GM12864 (cell line): ENCODE measurements around the gene RNF220.

Experiments
- DNase-seq: peaks from one replicate; pipeline ENCODE4 v3.0.0-alpha.2; 2011; ENCODE audit warnings: low read depth
- H3K4me3 ChIP-seq: 2 replicates; pipeline ENCODE4 v1.5.1; 2011; ENCODE audit warnings: mild to moderate bottlenecking, low read depth, low read length, control low read depth
- TF ChIP-seq, protein P1 (sequence below): IDR thresholded peaks from 2 replicates; pipeline ENCODE4 v1.5.1; 2011; ENCODE audit warnings: low read depth, mild to moderate bottlenecking, moderate library complexity, low read length, control low read depth, inconsistent platforms; ENCODE audit errors: missing control alignments

Gene RNF220

DNA sequence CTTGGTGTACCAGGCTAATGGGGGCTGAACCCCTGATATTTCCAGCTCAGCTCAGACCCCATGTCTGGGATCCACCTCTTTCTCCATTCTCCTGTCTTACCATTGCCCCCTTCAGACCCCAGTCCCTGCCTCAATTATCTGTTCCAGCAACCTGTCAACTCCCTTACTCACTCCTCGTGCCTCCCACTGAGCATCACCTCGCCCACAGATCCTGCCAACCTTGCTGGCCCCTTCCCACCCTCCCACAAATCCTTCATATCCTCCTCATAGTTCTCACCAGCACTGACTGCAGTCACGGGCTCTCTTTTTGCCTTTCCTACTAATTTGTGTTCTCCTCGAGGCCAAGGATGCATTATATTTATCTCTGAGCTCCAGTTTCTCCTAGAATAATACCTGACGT is 206.4 kb downstream of the RNF220 start:
- no peak for DNase-seq
- TF ChIP-seq, protein P1, sequence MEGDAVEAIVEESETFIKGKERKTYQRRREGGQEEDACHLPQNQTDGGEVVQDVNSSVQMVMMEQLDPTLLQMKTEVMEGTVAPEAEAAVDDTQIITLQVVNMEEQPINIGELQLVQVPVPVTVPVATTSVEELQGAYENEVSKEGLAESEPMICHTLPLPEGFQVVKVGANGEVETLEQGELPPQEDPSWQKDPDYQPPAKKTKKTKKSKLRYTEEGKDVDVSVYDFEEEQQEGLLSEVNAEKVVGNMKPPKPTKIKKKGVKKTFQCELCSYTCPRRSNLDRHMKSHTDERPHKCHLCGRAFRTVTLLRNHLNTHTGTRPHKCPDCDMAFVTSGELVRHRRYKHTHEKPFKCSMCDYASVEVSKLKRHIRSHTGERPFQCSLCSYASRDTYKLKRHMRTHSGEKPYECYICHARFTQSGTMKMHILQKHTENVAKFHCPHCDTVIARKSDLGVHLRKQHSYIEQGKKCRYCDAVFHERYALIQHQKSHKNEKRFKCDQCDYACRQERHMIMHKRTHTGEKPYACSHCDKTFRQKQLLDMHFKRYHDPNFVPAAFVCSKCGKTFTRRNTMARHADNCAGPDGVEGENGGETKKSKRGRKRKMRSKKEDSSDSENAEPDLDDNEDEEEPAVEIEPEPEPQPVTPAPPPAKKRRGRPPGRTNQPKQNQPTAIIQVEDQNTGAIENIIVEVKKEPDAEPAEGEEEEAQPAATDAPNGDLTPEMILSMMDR: no peak
- H3K4me3 ChIP-seq: no peak overlapping the region

DNA sequence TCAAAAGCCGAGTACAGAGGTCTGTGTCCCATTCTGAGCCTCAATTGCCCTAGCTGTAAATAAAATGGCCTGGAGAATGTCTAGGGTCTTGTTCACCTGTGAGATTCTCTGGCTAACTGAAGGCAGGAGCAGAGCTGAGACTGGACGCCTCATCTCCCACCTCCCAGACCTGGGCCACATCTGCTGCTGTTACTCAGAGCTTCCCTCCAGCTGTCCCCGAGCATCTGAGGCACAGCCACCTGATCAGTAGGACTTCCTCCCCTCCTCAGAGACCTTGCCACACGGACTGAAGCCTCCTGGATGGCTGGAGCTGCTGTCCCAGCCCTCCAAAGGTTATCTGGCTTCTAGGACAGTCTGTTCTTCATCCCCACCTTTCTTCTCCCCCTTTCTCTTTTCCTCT is 206.8 kb downstream of the RNF220 start:
- TF ChIP-seq, protein P1: no peak
- no peak overlapping the region for H3K4me3 ChIP-seq
- DNase-seq: no peak

DNA sequence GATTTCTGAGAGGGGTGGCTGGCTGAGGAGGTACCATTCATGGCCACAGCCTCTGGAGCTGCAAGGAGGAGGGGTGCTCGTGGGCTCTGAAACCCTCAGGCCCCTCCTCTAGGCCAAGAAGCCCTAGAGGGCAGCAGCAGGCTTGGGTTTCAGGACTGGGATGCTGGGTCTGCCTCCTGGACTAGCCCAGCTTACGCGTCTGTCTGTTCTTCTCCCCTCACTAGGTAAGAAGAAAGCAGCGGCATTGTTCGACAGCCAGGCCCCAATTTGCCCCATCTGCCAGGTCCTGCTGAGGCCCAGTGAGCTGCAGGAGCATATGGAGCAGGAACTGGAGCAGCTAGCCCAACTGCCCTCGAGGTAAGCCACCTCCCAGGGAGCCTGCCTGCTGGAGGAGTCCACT is 208.9 kb downstream of the RNF220 start:
- no peak for DNase-seq
- TF ChIP-seq, protein P1: no peak
- no peak overlapping the region for H3K4me3 ChIP-seq

DNA sequence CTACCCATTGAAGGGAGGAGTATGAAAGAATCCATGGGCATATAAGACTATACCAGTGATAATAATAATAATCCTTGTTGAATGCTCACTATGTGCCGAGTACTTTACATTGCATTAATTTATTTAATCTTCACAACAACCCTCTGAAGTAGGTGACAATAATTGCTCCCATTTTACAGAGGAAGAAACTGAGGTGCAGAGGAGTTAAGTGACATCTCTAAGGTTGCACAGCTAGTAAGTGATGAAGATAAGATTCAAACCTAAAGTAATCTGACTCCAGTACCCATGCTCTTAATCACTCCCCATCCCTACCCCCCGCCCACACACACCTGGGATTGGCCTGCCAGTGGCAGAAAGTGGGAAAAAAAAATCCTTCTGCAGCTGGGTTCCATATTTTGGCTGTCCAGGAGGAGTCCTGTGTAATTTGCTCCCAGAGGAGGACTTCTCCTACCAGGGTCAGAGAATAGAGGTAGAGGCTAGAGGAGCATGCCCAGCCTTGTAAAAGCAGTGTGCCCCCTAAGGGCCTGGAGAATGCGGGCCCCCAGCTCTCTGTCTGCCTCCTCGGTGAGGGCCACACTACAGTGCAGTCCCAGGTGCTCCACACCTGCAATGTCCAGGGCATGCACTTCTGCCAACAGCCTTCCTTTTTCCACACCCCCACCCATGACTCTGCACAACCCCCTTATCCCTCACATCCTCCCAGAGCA is 211.4 kb downstream of the RNF220 start:
- no peak for DNase-seq
- H3K4me3 ChIP-seq: no peak overlapping the region
- TF ChIP-seq, protein P1: no peak

DNA sequence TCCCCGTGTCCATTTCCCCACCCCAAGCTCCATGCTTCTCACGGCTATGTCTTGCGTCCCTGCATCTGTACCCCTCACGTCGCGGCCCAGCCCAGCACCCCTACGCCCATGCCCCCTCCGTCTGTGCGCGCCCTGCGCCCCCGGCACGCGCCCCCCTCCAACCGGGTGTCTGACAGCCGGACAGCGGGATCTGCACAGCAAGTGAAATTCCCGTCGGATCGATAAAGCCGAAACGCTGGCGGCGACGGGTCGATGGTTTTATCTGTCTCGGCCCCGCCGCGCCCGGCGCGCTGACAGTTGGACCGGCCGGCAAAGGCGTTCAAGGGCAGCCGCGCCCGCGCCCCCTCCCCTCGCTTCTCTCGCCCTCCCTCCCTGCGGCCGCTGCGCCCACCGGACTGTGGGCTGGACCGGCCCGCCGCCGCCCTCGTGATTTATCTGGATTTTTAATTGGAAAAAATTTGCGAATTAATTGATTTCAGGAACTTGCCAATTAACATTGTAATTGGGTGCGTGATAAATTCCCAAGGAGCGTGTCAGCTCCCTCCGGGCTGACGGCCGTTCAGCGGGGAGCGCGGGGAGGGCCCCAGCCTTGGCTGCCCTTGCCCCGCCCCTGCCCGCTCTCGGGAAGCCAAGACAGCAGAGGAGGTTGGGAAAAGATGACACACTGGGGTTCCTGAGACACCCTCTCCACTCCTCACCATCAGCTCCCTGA is 212.1 kb downstream of the RNF220 start:
- H3K4me3 ChIP-seq: no peak overlapping the region
- no peak for DNase-seq
- TF ChIP-seq, protein P1: no peak

DNA sequence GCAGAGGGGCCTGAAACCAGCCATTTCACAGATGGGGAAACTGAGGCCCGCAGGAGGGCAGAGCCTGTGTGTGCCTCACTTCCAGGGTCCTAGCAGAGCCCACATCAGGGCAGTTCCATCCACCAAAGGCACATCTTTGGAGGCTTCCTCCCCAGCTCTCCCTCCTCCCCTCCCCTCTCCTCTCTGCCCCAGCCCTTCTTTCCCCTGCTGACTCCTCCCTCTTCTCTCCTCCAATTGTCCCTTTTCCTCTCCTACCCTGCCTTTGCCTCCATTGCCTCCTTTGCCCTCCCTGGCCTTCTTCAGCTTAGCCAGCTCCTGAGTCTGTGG is 212.6 kb downstream of the RNF220 start:
- no peak overlapping the region for H3K4me3 ChIP-seq
- DNase-seq: no peak
- TF ChIP-seq, protein P1: no peak
